Measurements from ENCODE around the gene ABCC1.

DNA sequence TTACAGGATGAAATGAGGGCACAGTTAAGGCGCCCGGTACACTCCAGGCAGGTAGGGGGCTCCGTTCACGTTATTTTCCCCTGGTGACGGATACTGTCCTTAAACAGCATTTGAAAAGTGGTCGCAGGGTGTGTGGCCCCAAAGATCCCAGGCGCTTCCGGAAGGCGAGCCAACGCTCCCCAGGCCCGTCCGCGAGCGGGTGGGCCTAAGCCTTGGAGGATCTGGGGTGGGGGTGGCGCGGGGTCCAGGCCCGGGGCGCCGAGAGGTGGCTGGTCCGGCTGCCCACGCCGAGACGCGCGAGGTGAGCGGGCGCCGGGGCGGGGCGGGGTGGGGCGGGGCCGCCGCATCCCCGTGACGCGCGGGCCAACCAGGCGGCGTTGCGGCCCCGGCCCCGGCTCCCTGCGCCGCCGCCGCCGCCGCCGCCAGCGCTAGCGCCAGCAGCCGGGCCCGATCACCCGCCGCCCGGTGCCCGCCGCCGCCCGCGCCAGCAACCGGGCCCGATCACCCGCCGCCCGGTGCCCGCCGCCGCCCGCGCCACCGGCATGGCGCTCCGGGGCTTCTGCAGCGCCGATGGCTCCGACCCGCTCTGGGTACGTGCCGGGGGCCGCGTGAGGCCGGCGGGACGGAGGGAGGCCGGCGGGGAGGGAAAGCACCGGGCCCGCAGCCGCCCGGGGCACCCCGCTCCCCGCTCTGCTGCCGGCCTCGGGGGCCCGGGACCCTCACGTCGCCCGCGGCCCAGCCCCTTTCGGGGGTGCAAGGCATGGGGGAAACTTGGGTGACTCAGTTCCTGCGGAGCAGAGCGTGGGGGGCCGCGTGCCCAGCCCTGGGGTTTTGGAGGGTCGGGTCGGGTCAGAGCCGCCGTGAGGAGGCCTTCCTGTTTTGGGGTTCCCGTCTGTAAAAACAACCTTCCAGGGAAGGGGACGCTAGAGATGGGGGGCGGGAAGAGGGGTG, at the start of gene ABCC1:
- TF ChIP-seq, protein P1, sequence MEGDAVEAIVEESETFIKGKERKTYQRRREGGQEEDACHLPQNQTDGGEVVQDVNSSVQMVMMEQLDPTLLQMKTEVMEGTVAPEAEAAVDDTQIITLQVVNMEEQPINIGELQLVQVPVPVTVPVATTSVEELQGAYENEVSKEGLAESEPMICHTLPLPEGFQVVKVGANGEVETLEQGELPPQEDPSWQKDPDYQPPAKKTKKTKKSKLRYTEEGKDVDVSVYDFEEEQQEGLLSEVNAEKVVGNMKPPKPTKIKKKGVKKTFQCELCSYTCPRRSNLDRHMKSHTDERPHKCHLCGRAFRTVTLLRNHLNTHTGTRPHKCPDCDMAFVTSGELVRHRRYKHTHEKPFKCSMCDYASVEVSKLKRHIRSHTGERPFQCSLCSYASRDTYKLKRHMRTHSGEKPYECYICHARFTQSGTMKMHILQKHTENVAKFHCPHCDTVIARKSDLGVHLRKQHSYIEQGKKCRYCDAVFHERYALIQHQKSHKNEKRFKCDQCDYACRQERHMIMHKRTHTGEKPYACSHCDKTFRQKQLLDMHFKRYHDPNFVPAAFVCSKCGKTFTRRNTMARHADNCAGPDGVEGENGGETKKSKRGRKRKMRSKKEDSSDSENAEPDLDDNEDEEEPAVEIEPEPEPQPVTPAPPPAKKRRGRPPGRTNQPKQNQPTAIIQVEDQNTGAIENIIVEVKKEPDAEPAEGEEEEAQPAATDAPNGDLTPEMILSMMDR (IDR thresholded peaks at IDR 0.05) = no peak
- no peak for TF ChIP-seq POLR2A (IDR thresholded peaks at IDR 0.05)
